Endometrium (tissue), 2 donors: ENCODE results near the gene NUDT1.

Experiments
- FAIRE-seq: peaks from 2 replicates; lab custom pipeline; 2012; peaks lifted over from hg19 to GRCh38; lab: Jason Lieb, UNC
- donor health status: control.
- donor health status: control.

Gene NUDT1

GRCh38 chr7:2224934-2225333 is 17.1 kb upstream of the NUDT1 start:
- FAIRE-seq = no peak

GRCh38 chr7:2225336-2225735 is 16.7 kb upstream of the NUDT1 start:
- no peak for FAIRE-seq

- FAIRE-seq = no peak
Measured at GRCh38 chr7:2225830-2226229, 16.2 kb upstream of the NUDT1 start.

- no peak for FAIRE-seq
Measured at GRCh38 chr7:2227699-2228098, 14.3 kb upstream of the NUDT1 start.

- FAIRE-seq = no peak
Measured at GRCh38 chr7:2228921-2229320, 13.1 kb upstream of the NUDT1 start.

GRCh38 chr7:2229467-2229866 is 12.6 kb upstream of the NUDT1 start:
- no peak for FAIRE-seq

GRCh38 chr7:2230226-2230625 is 11.8 kb upstream of the NUDT1 start:
- FAIRE-seq = no peak

GRCh38 chr7:2230882-2231281 is 11.1 kb upstream of the NUDT1 start:
- no peak for FAIRE-seq

GRCh38 chr7:2231992-2232765 is 9.8 kb upstream of the NUDT1 start:
- no peak for FAIRE-seq

- no peak for FAIRE-seq
Measured at GRCh38 chr7:2232766-2233520, 9.1 kb upstream of the NUDT1 start, which contains the start of gene MAD1L1. Gene MAD1L1, minus strand, starts transcription at chr7:2232945. Its CDS starts 2,812 bp downstream, at chr7:2230133.

GRCh38 chr7:2233926-2234325 is 8.1 kb upstream of the NUDT1 start:
- no peak for FAIRE-seq

- FAIRE-seq = no peak
Measured at GRCh38 chr7:2237109-2237602, 4.9 kb upstream of the NUDT1 start.

- FAIRE-seq = no peak
Measured at GRCh38 chr7:2239242-2239641, 2.8 kb upstream of the NUDT1 start.

- FAIRE-seq = no peak
Measured at GRCh38 chr7:2242541-2243429, 759 bp downstream of the NUDT1 start.

- no peak for FAIRE-seq
Measured at GRCh38 chr7:2243458-2243857, 1.4 kb downstream of the NUDT1 start.

- no peak for FAIRE-seq
Measured at GRCh38 chr7:2244404-2244995, 2.5 kb downstream of the NUDT1 start.

GRCh38 chr7:2245883-2246675 is 4.1 kb downstream of the NUDT1 start:
- no peak for FAIRE-seq

- FAIRE-seq = no peak
Measured at GRCh38 chr7:2247141-2247995, 5.3 kb downstream of the NUDT1 start.

GRCh38 chr7:2248984-2249694 is 7.1 kb downstream of the NUDT1 start:
- peak; percentile 43 for FAIRE-seq
